Measurements from ENCODE around the gene VTI1B.

- peak; percentile 51; the same call in 1 of the 2 replicates for TF ChIP-seq GATA2 (IDR thresholded peaks at IDR 0.05; ENCODE audit: low read depth, low read length)
- peak; percentile 49 for TF ChIP-seq GATA3 (IDR thresholded peaks at IDR 0.05; ENCODE audit: low read depth, low read length)
Measured at GRCh38 chr14:67630186-67630585, 44.2 kb downstream of the VTI1B start.
